ENCODE measurements around the gene RXFP2.

RXFP2 gene

GRCh38 chr13:31739226-31739625 lies at the start of gene RXFP2:
RXFP2 (plus strand) TSS chr13:31739526; CDS start chr13:31739613, 87 bp downstream.
- in situ Hi-C loops (cut with MboI; ENCODE audit: low pct_unique_long_range_greater_than_20kb, low sequenced_read_pairs, unreplicated experiment): loop anchor here (25.0 kb wide), 1 partner anchor 302 kb away; no protein-coding TSS in a partner anchor
- no peak for DNase-seq (ENCODE audit: low spot score)

GRCh38 chr13:31697290-31697689 lies 42.0 kb upstream of the RXFP2 start:
- no peak for DNase-seq (ENCODE audit: low spot score)
- in situ Hi-C loops (cut with MboI; ENCODE audit: low pct_unique_long_range_greater_than_20kb, low sequenced_read_pairs, unreplicated experiment): no loop called here

More at GRCh38 chr13:31739226-31739625, at the start of gene RXFP2:
- TF ChIP-seq CTCF (IDR thresholded peaks at IDR 0.05; ENCODE audit: extremely low read depth, insufficient read depth, missing control alignments): no peak

GRCh38 chr13:31699650-31700049 lies 39.7 kb upstream of the RXFP2 start:
- no peak for TF ChIP-seq CTCF (IDR thresholded peaks at IDR 0.05; ENCODE audit: extremely low read depth, insufficient read depth, missing control alignments)
- no peak for DNase-seq (ENCODE audit: low spot score)
- in situ Hi-C loops (cut with MboI; ENCODE audit: low pct_unique_long_range_greater_than_20kb, low sequenced_read_pairs, unreplicated experiment): no loop called here

More at GRCh38 chr13:31697290-31697689, 42.0 kb upstream of the RXFP2 start:
- no peak for TF ChIP-seq CTCF (IDR thresholded peaks at IDR 0.05; ENCODE audit: extremely low read depth, insufficient read depth, missing control alignments)

- in situ Hi-C loops (cut with MboI; ENCODE audit: low pct_unique_long_range_greater_than_20kb, low sequenced_read_pairs, unreplicated experiment): no loop called here
- no peak for TF ChIP-seq CTCF (IDR thresholded peaks at IDR 0.05; ENCODE audit: extremely low read depth, insufficient read depth, missing control alignments)
- DNase-seq (ENCODE audit: low spot score): no peak
Measured at GRCh38 chr13:31703780-31704179, 35.5 kb upstream of the RXFP2 start.

- in situ Hi-C loops (cut with MboI; ENCODE audit: low pct_unique_long_range_greater_than_20kb, low sequenced_read_pairs, unreplicated experiment): no loop called here
- TF ChIP-seq CTCF (IDR thresholded peaks at IDR 0.05; ENCODE audit: extremely low read depth, insufficient read depth, missing control alignments): no peak
- DNase-seq (ENCODE audit: low spot score): no peak
Measured at GRCh38 chr13:31706105-31706504, 33.2 kb upstream of the RXFP2 start.

- DNase-seq (ENCODE audit: low spot score): no peak
- TF ChIP-seq CTCF (IDR thresholded peaks at IDR 0.05; ENCODE audit: extremely low read depth, insufficient read depth, missing control alignments): no peak
- in situ Hi-C loops (cut with MboI; ENCODE audit: low pct_unique_long_range_greater_than_20kb, low sequenced_read_pairs, unreplicated experiment): no loop called here
Measured at GRCh38 chr13:31717583-31717982, 21.7 kb upstream of the RXFP2 start.

GRCh38 chr13:31719214-31719613 lies 20.1 kb upstream of the RXFP2 start:
- DNase-seq (ENCODE audit: low spot score): no peak
- TF ChIP-seq CTCF (IDR thresholded peaks at IDR 0.05; ENCODE audit: extremely low read depth, insufficient read depth, missing control alignments): no peak
- in situ Hi-C loops (cut with MboI; ENCODE audit: low pct_unique_long_range_greater_than_20kb, low sequenced_read_pairs, unreplicated experiment): no loop called here
